Gastroesophageal sphincter (tissue), 4 donors: ENCODE results near the gene BCL2L13. TPM values are rescaled to one million over a fixed set of nuclear protein-coding genes. Genes with fewer than 3 reads are reported as not detected.
A peak's percentile ranks its signal among the peaks of the same experiment; 100 is the strongest.
"Not testable (repeated sequence)": the region's sequence is repeated elsewhere in the genome, so short reads cannot be mapped to it uniquely, and the experiment has no call there.

ENCODE experiments used
- ATAC-seq: fragments of 150-250 bp; one replicate; pipeline ENCODE4 v1.9.1; 2016; ENCODE audit warnings: mild to moderate bottlenecking, moderate library complexity
- H3K27ac ChIP-seq, 4 donors: fragments of 200-600 bp; sonication (generic) in 3 of 4; 1 replicate in 3 of 4; 2 replicates in 1 of 4; pipeline ENCODE4 v1.5.1; 2016 to 2019
- H3K27me3 ChIP-seq: fragments of 200-600 bp; sonication (generic); one replicate; pipeline ENCODE4 v1.5.1; 2019
- H3K36me3 ChIP-seq, 2 donors: fragments of 200-600 bp; sonication (generic); one replicate each; pipeline ENCODE4 v1.5.1; 2019; ENCODE audit warnings: control low read depth in 1 of 2
- H3K4me1 ChIP-seq, 3 donors: fragments of 200-600 bp; sonication (generic); 1 replicate in 2 of 3; 2 replicates in 1 of 3; pipeline ENCODE4 v1.5.1; 2016 to 2019; ENCODE audit warnings: control low read depth in 2 of 3
- H3K4me3 ChIP-seq, 2 donors: fragments of 200-600 bp; sonication (generic); one replicate each; pipeline ENCODE4 v1.5.1; 2019; ENCODE audit warnings: mild to moderate bottlenecking in 1 of 2, moderate library complexity in 1 of 2
- H3K9me3 ChIP-seq, 3 donors: fragments of 200-600 bp; sonication (generic); one replicate each; pipeline ENCODE4 v1.5.1; 2017 to 2019; ENCODE audit warnings: control low read depth in 2 of 3
- CTCF ChIP-seq, 4 experiments: fragments of 200-600 bp in 2 of 4; fragments of 450-650 bp in 2 of 4; sonication (generic) in 1 of 4; IDR thresholded peaks; one replicate each; pipeline ENCODE4 v1.5.1; 2017 to 2019; ENCODE audit warnings: antibody characterized with exemption in 4 of 4, mild to moderate bottlenecking in 2 of 4, moderate library complexity in 2 of 4
- EP300 ChIP-seq: sonication (generic); formaldehyde crosslinking; IDR thresholded peaks from one replicate; pipeline ENCODE4 v1.6.1; 2017; ENCODE audit warnings: antibody characterized with exemption, mild to moderate bottlenecking
- POLR2A ChIP-seq, 2 donors: fragments of 450-650 bp; IDR thresholded peaks; one replicate each; pipeline ENCODE4 v1.6.1; 2017; ENCODE audit warnings: antibody characterized with exemption in 2 of 2, mild to moderate bottlenecking in 2 of 2, moderate library complexity in 1 of 2
- POLR2AphosphoS5 ChIP-seq: sonication (generic); formaldehyde crosslinking; IDR thresholded peaks from one replicate; pipeline ENCODE4 v1.6.1; 2017; ENCODE audit warnings: antibody characterized with exemption
- WGBS, 2 donors: methylation state at CpG; one replicate each; pipeline ENCODE4 v1.1.5; 2018; ENCODE audit warnings: low coverage in 1 of 2; 5-methylcytosine and 5-hydroxymethylcytosine counted together
- total RNA-seq, 4 donors: library from RNA; depleted of rRNA; stranded (reverse); fragments of >200 nt; gene quantifications; one replicate each; pipeline ENCODE4 v1.1.0, GENCODE V29; 2016

The BCL2L13 gene
- total RNA-seq, 4 donors from 2014 or later = 68.5 to 193 (median 131) TPM

DNA sequence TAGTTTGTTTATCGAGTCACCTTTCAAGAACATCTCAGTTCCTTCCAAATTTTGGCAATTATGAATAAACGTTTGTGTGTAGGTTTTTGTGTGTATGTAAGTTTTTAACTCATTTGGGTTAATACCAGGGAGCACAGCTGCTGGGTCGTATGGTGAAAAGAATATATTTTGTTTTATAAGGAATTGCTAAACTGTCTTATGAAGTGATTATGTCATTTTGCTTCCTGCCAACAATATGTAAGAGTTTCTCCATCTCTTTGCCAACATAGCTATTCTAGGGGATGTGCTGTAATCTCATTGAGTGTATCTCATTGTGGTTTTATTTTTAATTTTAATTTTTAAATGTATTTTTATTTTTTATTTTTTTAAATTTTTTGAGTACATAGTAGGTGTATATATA, 27.3 kb downstream of the BCL2L13 start:
- Histone ChIP-seq H3K9me3 (no peaks in the 10 kb centered on the region), H3K4me1 (no peaks in the 10 kb centered on the region), H3K36me3 (peaks cover 0 to 66% of the 10 kb centered on the region in 2 donors), H3K27me3 (no peaks in the 10 kb centered on the region), H3K4me3 (no peak overlapping the region), H3K27ac (no peak overlapping the region)
- TF ChIP-seq EP300 (no peak), POLR2AphosphoS5 (no peak), CTCF (IDR thresholded peaks at IDR 0.05) (no peak), POLR2A (IDR thresholded peaks at IDR 0.05) (no peak)
- no peak for ATAC-seq
- 51 to 70% methylated on average over 3 of the region's 3 CpGs for WGBS, 2 donors

DNA sequence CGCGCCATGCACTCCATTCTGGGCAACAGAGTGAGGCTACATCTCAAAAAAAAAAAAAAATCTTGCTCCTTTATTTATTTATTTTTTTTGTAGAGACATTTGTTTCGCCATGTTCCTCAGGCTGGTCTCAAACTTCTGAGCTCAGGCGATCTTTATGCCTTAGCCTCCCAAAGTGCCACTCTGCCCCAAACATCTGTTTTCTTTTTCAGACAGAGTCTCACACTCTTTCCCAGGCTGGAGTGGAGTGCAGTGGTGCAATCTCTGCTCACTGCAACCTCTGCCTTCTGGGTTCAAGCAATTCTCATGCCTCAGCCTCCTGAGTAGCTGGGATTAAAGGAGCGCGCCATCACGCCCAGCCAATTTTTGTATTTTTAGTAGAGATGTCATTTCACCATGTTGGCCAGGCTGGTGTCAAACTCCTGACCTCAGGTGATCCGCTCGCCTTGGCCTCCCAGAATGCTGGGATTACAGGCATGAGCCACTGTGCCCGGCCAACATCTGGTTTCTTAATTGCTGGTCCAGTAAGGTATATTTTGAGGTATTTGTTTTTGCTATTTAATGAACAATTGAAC, 33.0 kb downstream of the BCL2L13 start:
- H3K9me3 ChIP-seq, H3K4me3 ChIP-seq, ATAC-seq, H3K27me3 ChIP-seq, H3K27ac ChIP-seq: not testable (repeated sequence)
- WGBS, 2 donors = 93 to 100% methylated on average over 6 to 10 of the region's 10 CpGs
- Histone ChIP-seq H3K36me3 (peaks cover 0 to 22% of the 10 kb centered on the region in 2 donors), H3K4me1 (peaks cover 0 to 15% (median 4%) of the 10 kb centered on the region in 3 donors)

DNA sequence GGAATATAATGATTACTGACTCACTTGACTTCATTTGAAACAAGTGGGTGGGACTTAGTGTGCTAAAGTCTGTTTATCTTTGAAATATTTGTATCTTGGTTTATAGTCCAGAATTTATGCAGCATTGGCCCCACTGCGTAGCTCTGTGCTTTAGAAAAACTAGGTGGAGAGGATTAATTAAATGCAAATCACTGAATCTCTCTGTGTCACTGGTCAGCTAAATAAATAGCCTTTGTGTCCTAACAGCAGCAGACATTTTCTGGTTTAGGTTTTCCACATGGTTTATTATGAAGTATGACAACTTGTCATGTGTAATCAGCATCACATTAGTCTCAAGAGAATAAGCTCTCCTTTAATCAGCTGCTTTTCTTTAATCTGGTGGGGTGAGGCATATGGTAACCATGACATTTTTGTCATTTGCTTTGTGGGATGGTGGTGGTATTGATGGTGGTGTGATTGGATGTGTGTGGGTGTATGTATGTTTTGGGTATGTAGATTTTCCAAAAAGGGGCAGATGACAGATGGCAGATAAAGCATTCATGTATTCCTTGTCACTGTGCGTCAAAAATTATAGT, 33.9 kb downstream of the BCL2L13 start:
- Histone ChIP-seq H3K27ac (no peak overlapping the region), H3K4me3 (no peak overlapping the region), H3K4me1 (peaks cover 0 to 15% (median 4%) of the 10 kb centered on the region in 3 donors), H3K27me3 (no peaks in the 10 kb centered on the region), H3K9me3 (no peaks in the 10 kb centered on the region), H3K36me3 (peaks cover 0 to 15% of the 10 kb centered on the region in 2 donors)
- no peak for ATAC-seq
- WGBS, 2 donors = 59 to 61% methylated on average over 2 of the region's 2 CpGs
- TF ChIP-seq POLR2A (IDR thresholded peaks at IDR 0.05) (no peak), POLR2AphosphoS5 (peak; percentile 9), EP300 (no peak), CTCF (IDR thresholded peaks at IDR 0.05) (no peak)

GRCh38 chr22:17674152-17674551, 35.6 kb downstream of the BCL2L13 start:
- no peak overlapping the region for H3K27ac ChIP-seq
- peaks cover 0 to 14% of the 10 kb centered on the region in 2 donors for H3K36me3 ChIP-seq
- ATAC-seq = no peak
- TF ChIP-seq EP300 = no peak
- no peaks in the 10 kb centered on the region for H3K27me3 ChIP-seq
- 90 to 100% methylated on average over 2 of the region's 7 CpGs for WGBS, 2 donors
- H3K4me3 ChIP-seq = no peak overlapping the region
- H3K9me3 ChIP-seq = no peaks in the 10 kb centered on the region
- H3K4me1 ChIP-seq = peaks cover 0 to 15% (median 4%) of the 10 kb centered on the region in 3 donors

DNA sequence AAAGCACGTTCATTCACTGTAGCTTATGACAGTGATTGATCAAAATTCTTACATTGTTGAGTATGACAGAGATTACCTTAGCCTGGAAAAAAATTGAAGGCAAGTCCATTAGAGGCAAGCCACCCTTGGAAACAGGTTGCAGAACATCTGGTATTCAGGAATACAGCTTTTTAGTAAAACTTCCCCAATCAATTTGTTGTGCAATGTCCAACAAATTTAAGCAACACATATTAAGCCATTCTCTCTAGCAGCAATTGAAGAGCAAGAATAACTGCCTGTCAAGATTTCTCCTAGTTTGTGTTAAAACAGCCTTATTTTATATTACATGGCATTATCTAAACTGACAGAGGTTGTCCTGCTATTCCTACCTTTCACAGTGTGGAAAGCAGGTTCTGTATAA, 37.0 kb downstream of the BCL2L13 start:
- peaks cover 0 to 15% (median 4%) of the 10 kb centered on the region in 3 donors for H3K4me1 ChIP-seq
- TF ChIP-seq POLR2AphosphoS5 (no peak), EP300 (no peak), CTCF (IDR thresholded peaks at IDR 0.05) (no peak), POLR2A (IDR thresholded peaks at IDR 0.05) (no peak)
- WGBS, 2 donors = 38 to 47% methylated on average over 1 of the region's 1 CpG
- H3K27me3 ChIP-seq = no peaks in the 10 kb centered on the region
- peaks cover 0 to 4% of the 10 kb centered on the region in 2 donors for H3K36me3 ChIP-seq
- H3K4me3 ChIP-seq = no peak overlapping the region
- ATAC-seq = no peak
- no peak overlapping the region for H3K27ac ChIP-seq
- H3K9me3 ChIP-seq = no peaks in the 10 kb centered on the region

- no peaks in the 10 kb centered on the region for H3K4me1 ChIP-seq
- peaks cover 0 to 6% of the 10 kb centered on the region in 2 donors for H3K36me3 ChIP-seq
- no peaks in the 10 kb centered on the region for H3K27me3 ChIP-seq
- no peak for TF ChIP-seq POLR2AphosphoS5
- TF ChIP-seq EP300 = no peak
- no peaks in the 10 kb centered on the region for H3K9me3 ChIP-seq
- no peak overlapping the region for H3K4me3 ChIP-seq
- no peak overlapping the region for H3K27ac ChIP-seq
- WGBS, 2 donors = no CpG with 5 or more reads among the region's 1 CpG
- no peak for ATAC-seq
Measured at GRCh38 chr22:17678817-17679385, 40.3 kb downstream of the BCL2L13 start.
